Endothelial cell (in vitro differentiated cells): ENCODE results near the gene KCNMB4. TPM values are rescaled to one million over a fixed set of nuclear protein-coding genes. Genes with fewer than 3 reads are reported as not detected.

Experiments
- DNase-seq: peaks from one replicate; pipeline ENCODE4 v3.0.0; 2021; ENCODE audit warnings: low spot score
- H3K27ac Mint-ChIP-seq: one replicate; pipeline ENCODE4 v1.8.0; 2021; ENCODE audit warnings: mixed read lengths, inconsistent platforms; ENCODE audit not compliant: unreplicated experiment
- H3K27me3 Mint-ChIP-seq: one replicate; pipeline ENCODE4 v1.8.0; 2021; ENCODE audit warnings: mild to moderate bottlenecking, moderate library complexity, mixed read lengths, inconsistent platforms; ENCODE audit not compliant: unreplicated experiment
- H3K36me3 Mint-ChIP-seq: one replicate; pipeline ENCODE4 v1.8.0; 2021; ENCODE audit warnings: mild to moderate bottlenecking, low read depth, mixed read lengths, inconsistent platforms; ENCODE audit not compliant: unreplicated experiment
- H3K4me1 Mint-ChIP-seq: one replicate; pipeline ENCODE4 v1.8.0; 2021; ENCODE audit warnings: mild to moderate bottlenecking, mixed read lengths, inconsistent platforms; ENCODE audit not compliant: unreplicated experiment
- H3K4me3 Mint-ChIP-seq: one replicate; pipeline ENCODE4 v1.8.0; 2021; ENCODE audit warnings: mild to moderate bottlenecking, mixed read lengths, inconsistent platforms; ENCODE audit not compliant: unreplicated experiment
- H3K9me3 Mint-ChIP-seq: one replicate; pipeline ENCODE4 v1.8.0; 2021; ENCODE audit warnings: mixed read lengths, inconsistent platforms; ENCODE audit not compliant: unreplicated experiment
- CTCF ChIP-seq: fragments of 200-600 bp; sonication (generic); IDR thresholded peaks from one replicate; pipeline ENCODE4 v1.5.0; 2021; ENCODE audit warnings: antibody characterized with exemption; ENCODE audit not compliant: unreplicated experiment
- total RNA-seq: library from RNA; stranded (reverse); fragmentation: NEBNext Ultra II Directional; extraction: Animal tissue kit (Norgen Biotek cat#: 25700); gene quantifications from one replicate; pipeline ENCODE4 v1.2.1, GENCODE V29; 2021; ENCODE audit not compliant: unreplicated experiment

Gene KCNMB4
- total RNA-seq, 1 donor from 2014 or later, result 17.4 TPM

- no peaks in the 10 kb centered on the region for H3K4me1 Mint-ChIP-seq
- H3K27me3 Mint-ChIP-seq, result no peaks in the 10 kb centered on the region
- no peak overlapping the region for H3K4me3 Mint-ChIP-seq
Measured at GRCh38 chr12:70408004-70408790, 42.1 kb downstream of the KCNMB4 start.

GRCh38 chr12:70415987-70416386, 49.9 kb downstream of the KCNMB4 start:
- H3K27ac Mint-ChIP-seq, result no peak overlapping the region
- H3K4me3 Mint-ChIP-seq, result no peak overlapping the region
- H3K9me3 Mint-ChIP-seq, result no peaks in the 10 kb centered on the region
- no peak for DNase-seq
- TF ChIP-seq CTCF, result no peak
- no peaks in the 10 kb centered on the region for H3K4me1 Mint-ChIP-seq
- H3K27me3 Mint-ChIP-seq, result peaks cover 1% of the 10 kb centered on the region
- H3K36me3 Mint-ChIP-seq, result peaks cover 14% of the 10 kb centered on the region

More at GRCh38 chr12:70408004-70408790, 42.1 kb downstream of the KCNMB4 start:
- DNase-seq, result no peak
- no peak for TF ChIP-seq CTCF
- Mint-ChIP-seq H3K9me3 (no peaks in the 10 kb centered on the region), H3K27ac (no peak overlapping the region), H3K36me3 (peaks cover 36% of the 10 kb centered on the region)

GRCh38 chr12:70417121-70417520, 51.0 kb downstream of the KCNMB4 start:
- Mint-ChIP-seq H3K27ac (no peak overlapping the region), H3K27me3 (peaks cover 1% of the 10 kb centered on the region), H3K4me1 (no peaks in the 10 kb centered on the region), H3K9me3 (no peaks in the 10 kb centered on the region), H3K36me3 (peaks cover 18% of the 10 kb centered on the region), H3K4me3 (no peak overlapping the region)
- DNase-seq, result no peak
- no peak for TF ChIP-seq CTCF

GRCh38 chr12:70418101-70418500, 52.0 kb downstream of the KCNMB4 start:
- no peak for DNase-seq
- no peaks in the 10 kb centered on the region for H3K9me3 Mint-ChIP-seq
- TF ChIP-seq CTCF, result no peak
- no peak overlapping the region for H3K4me3 Mint-ChIP-seq
- peaks cover 19% of the 10 kb centered on the region for H3K36me3 Mint-ChIP-seq
- H3K27ac Mint-ChIP-seq, result no peak overlapping the region
- peaks cover 1% of the 10 kb centered on the region for H3K27me3 Mint-ChIP-seq
- no peaks in the 10 kb centered on the region for H3K4me1 Mint-ChIP-seq

- H3K9me3 Mint-ChIP-seq, result no peaks in the 10 kb centered on the region
- no peak overlapping the region for H3K27ac Mint-ChIP-seq
- peaks cover 24% of the 10 kb centered on the region for H3K36me3 Mint-ChIP-seq
- H3K27me3 Mint-ChIP-seq, result peaks cover 5% of the 10 kb centered on the region
- no peak overlapping the region for H3K4me3 Mint-ChIP-seq
- no peak for DNase-seq
- H3K4me1 Mint-ChIP-seq, result no peaks in the 10 kb centered on the region
- TF ChIP-seq CTCF, result no peak
Measured at GRCh38 chr12:70422631-70423030, 56.5 kb downstream of the KCNMB4 start.
